CD4-positive, alpha-beta memory T cell (primary cell): ENCODE data around the gene TP53. TPM values are rescaled to one million over a fixed set of nuclear protein-coding genes. Genes with fewer than 3 reads are reported as not detected.
A peak's percentile ranks its signal among the peaks of the same experiment; 100 is the strongest.

Experiments used
- CTCF ChIA-PET: fragments of 350-600 bp; sonication (Branson Sonifier 250); formaldehyde crosslinking; loops from one replicate; lab custom pipeline; 2021; ENCODE audit warnings: inconsistent platforms; ENCODE audit not compliant: partially characterized antibody; lab: Charles Lee
- POLR2A ChIA-PET: fragments of 350-600 bp; sonication (Branson Sonifier 250); formaldehyde crosslinking; loops from one replicate; lab custom pipeline; 2021; ENCODE audit not compliant: partially characterized antibody; lab: Charles Lee
- DNase-seq, 5 donors: peaks; one replicate each; pipeline versions ENCODE4 v3.0.0 to v3.0.0-alpha.2; 2020 to 2022; ENCODE audit warnings: mixed read lengths in 1 of 5
- H3K27ac ChIP-seq: one replicate; pipeline ENCODE4 v1.7.0; 2013; ENCODE audit warnings: low read depth, low read length
- H3K27me3 ChIP-seq: 2 replicates; pipeline ENCODE4 v1.7.0; 2013; ENCODE audit warnings: mild to moderate bottlenecking, low read length, moderate library complexity; ENCODE audit not compliant: insufficient read depth
- H3K36me3 ChIP-seq: 2 replicates; pipeline ENCODE4 v1.7.0; 2013; ENCODE audit warnings: mild to moderate bottlenecking, low read length, moderate library complexity; ENCODE audit not compliant: insufficient read depth
- H3K4me1 ChIP-seq: 2 replicates; pipeline ENCODE4 v1.7.0; 2013; ENCODE audit warnings: mild to moderate bottlenecking, low read length, moderate library complexity; ENCODE audit not compliant: insufficient read depth
- H3K4me3 ChIP-seq, 2 donors: one replicate each; pipeline ENCODE4 v1.7.0; 2013; ENCODE audit warnings: low read length in 2 of 2, mild to moderate bottlenecking in 1 of 2
- H3K9me3 ChIP-seq, 2 donors: one replicate each; pipeline ENCODE4 v1.7.0; 2013; ENCODE audit warnings: low read length in 2 of 2, control low read depth in 1 of 2; ENCODE audit not compliant: control insufficient read depth in 1 of 2
- H3K27ac Mint-ChIP-seq, 7 donors: one replicate each; pipeline ENCODE4 v1.8.0; 2020 to 2021; ENCODE audit warnings: mixed read lengths in 7 of 7, mild to moderate bottlenecking in 6 of 7, inconsistent platforms in 3 of 7, moderate library complexity in 3 of 7
- H3K27me3 Mint-ChIP-seq, 2 donors: one replicate each; pipeline ENCODE4 v1.8.0; 2020 to 2021; ENCODE audit warnings: mixed read lengths in 2 of 2
- H3K36me3 Mint-ChIP-seq, 2 donors: one replicate each; pipeline ENCODE4 v1.8.0; 2020 to 2021; ENCODE audit warnings: mixed read lengths in 2 of 2, inconsistent platforms in 1 of 2, mild to moderate bottlenecking in 1 of 2
- H3K4me1 Mint-ChIP-seq, 4 donors: one replicate each; pipeline ENCODE4 v1.8.0; 2020 to 2021; ENCODE audit warnings: mixed read lengths in 4 of 4, mild to moderate bottlenecking in 1 of 4
- H3K4me3 Mint-ChIP-seq, 8 donors: one replicate each; pipeline ENCODE4 v1.8.0; 2020 to 2021; ENCODE audit warnings: mixed read lengths in 8 of 8, mild to moderate bottlenecking in 7 of 8, moderate library complexity in 6 of 8, inconsistent platforms in 3 of 8
- H3K9me3 Mint-ChIP-seq, 8 donors: one replicate each; pipeline ENCODE4 v1.8.0; 2020 to 2021; ENCODE audit warnings: mixed read lengths in 8 of 8, mild to moderate bottlenecking in 5 of 8, inconsistent platforms in 3 of 8, moderate library complexity in 1 of 8
- intact Hi-C: fragments of 100-400 bp; cut with micrococcal nuclease; formaldehyde crosslinking; loops from one replicate; pipeline ENCODE4 v1.15.1; 2023
- polyA plus RNA-seq, 2 donors: library from polyadenylated mRNA; unstranded; fragments of 300-500 nt; fragmentation: Illumina TruSeq; gene quantifications; one replicate each; pipeline ENCODE4 v1.2.3, GENCODE V29; 2021
- total RNA-seq, 2 experiments: library from RNA; stranded (reverse); gene quantifications; one replicate each; pipeline ENCODE4 v1.2.3, GENCODE V29; 2021

Gene TP53
- total and polyA plus RNA-seq, 4 experiments from 2014 or later, result 15.9 to 97.4 (median 62.2) TPM

DNA sequence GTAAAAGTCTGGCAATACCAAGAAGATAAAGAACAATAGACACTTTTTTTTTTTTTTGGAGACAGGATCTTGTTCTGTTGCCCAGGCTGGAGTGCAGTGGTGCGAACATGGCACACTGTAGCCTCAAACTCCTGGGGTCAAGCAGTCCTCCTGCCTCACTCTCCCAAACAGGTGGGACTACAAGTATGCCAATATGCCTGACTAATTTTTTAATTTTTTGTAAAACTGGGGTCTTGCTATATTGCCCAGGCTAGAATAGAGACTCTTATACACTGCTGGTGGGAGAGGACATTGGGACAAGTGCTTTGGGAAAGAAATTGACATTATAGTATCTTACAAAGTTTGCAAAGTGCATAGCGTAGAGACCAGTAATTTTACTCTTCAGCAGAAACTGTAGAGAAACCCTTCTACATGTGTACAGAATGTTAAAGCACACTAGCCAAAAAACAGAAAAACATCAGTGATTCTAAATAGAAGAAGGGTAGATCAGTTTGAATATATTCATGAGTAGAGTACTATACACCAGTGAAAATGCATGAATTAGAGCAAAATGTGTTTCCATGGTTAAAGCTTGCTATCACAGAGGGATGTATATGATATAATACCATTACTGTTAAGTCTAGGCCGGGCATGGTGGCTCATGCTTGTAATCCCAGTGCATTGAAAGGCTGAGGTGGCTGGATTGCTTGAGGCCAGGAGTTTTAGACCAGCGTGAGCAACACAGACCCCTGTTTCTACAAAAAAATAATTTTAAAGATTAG lies 10.7 kb upstream of the TP53 start:
- Mint-ChIP-seq H3K4me1 (peaks cover 0 to 2% (median 0%) of the 10 kb centered on the region in 4 donors), H3K4me3 (no peak overlapping the region), H3K36me3 (peaks cover 42 to 55% of the 10 kb centered on the region in 2 donors), H3K27me3 (peaks cover 0 to 6% of the 10 kb centered on the region in 2 donors), H3K27ac (no peak overlapping the region), H3K9me3 (no peaks in the 10 kb centered on the region)
- ChIA-PET CTCF (interaction anchor here (0.8 kb wide), 1 partner anchor 786 kb away, joined by 3 read pairs; no protein-coding TSS in a partner anchor), POLR2A (no interaction called here)
- no peak for DNase-seq
- intact Hi-C loops, result no loop called here
- Histone ChIP-seq H3K9me3 (no peaks in the 10 kb centered on the region), H3K27ac (no peak overlapping the region), H3K27me3 (no peaks in the 10 kb centered on the region), H3K4me3 (no peak overlapping the region), H3K36me3 (peaks cover 3% of the 10 kb centered on the region), H3K4me1 (no peaks in the 10 kb centered on the region)

- POLR2A ChIA-PET, result no interaction called here
- CTCF ChIA-PET, result no interaction called here
- H3K36me3 ChIP-seq, result no peaks in the 10 kb centered on the region
- H3K9me3 Mint-ChIP-seq, result no peaks in the 10 kb centered on the region
- no peaks in the 10 kb centered on the region for H3K9me3 ChIP-seq
- H3K4me1 ChIP-seq, result no peaks in the 10 kb centered on the region
- H3K4me3 Mint-ChIP-seq, result no peak overlapping the region
- H3K27ac Mint-ChIP-seq, result no peak overlapping the region
- intact Hi-C loops, result no loop called here
- H3K27me3 ChIP-seq, result no peaks in the 10 kb centered on the region
- H3K27me3 Mint-ChIP-seq, result no peaks in the 10 kb centered on the region
- H3K4me1 Mint-ChIP-seq, result peaks cover 0 to 2% (median 0%) of the 10 kb centered on the region in 4 donors
- no peak overlapping the region for H3K4me3 ChIP-seq
- H3K36me3 Mint-ChIP-seq, result peaks cover 30 to 42% of the 10 kb centered on the region in 2 donors
- no peak for DNase-seq
- no peak overlapping the region for H3K27ac ChIP-seq
These were observed 8.3 kb upstream of the TP53 start for GRCh38 chr17:7695586-7695985.

DNA sequence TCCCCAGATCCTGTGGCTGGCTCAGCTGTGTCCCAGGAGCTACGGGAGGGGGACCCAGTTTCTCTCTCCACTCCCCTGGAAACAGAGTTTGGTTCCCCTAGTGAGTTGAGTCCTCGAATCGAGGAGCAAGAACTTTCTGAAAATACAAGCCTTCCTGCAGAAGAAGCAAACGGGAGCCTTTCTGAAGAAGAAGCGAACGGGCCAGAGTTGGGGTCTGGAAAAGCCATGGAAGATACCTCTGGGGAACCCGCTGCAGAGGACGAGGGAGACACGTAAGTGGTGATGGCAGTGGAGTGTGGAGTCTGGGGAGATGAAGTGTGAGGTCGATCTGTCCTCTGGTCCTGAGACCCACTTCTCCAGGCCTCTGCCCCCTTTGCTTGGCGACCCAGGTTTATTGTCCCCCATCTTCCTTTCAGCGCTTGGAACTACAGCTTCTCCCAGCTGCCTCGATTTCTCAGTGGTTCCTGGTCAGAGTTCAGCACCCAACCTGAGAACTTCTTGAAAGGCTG lies 1.6 kb upstream of the TP53 start:
- Mint-ChIP-seq H3K27me3 (no peaks in the 10 kb centered on the region), H3K27ac (peak overlapping the region; percentile 41 to 100 (median 99)), H3K9me3 (peaks cover 0 to 10% (median 0%) of the 10 kb centered on the region in 8 donors), H3K36me3 (peaks cover 15 to 45% of the 10 kb centered on the region in 2 donors), H3K4me1 (peaks cover 17 to 50% (median 40%) of the 10 kb centered on the region in 4 donors), H3K4me3 (peak overlapping the region; percentile 93 to 98 (median 96))
- DNase-seq, result no peak
- CTCF ChIA-PET, result interaction anchor here (1.2 to 6.4 kb wide), 14 partner anchors 14 to 353 kb away, joined by 3 to 56 read pairs (median 11); partner anchors contain the start of genes ACAP1, FXR2, MPDU1 and SAT2
- H3K36me3 ChIP-seq, result no peaks in the 10 kb centered on the region
- H3K27me3 ChIP-seq, result no peaks in the 10 kb centered on the region
- H3K27ac ChIP-seq, result peak overlapping the region; percentile 78
- H3K4me3 ChIP-seq, result peak overlapping the region; percentile 63 to 100
- peaks cover 35% of the 10 kb centered on the region for H3K4me1 ChIP-seq
- no peaks in the 10 kb centered on the region for H3K9me3 ChIP-seq
- intact Hi-C loops, result loop anchor here (1.0 to 5.0 kb wide), 11 partner anchors 39 to 642 kb away; partner anchors contain the start of genes ATP1B2, KCTD11, SENP3 and TMEM102
- POLR2A ChIA-PET, result interaction anchor here (1.5 to 6.8 kb wide), 15 partner anchors 10 to 643 kb away, joined by 5 to 116 read pairs (median 42); partner anchors contain the start of genes ATP1B2, FXR2, MPDU1 and POLR2A

- peak within 1 kb of the TSS; percentile 93 to 98 (median 96) for H3K4me3 Mint-ChIP-seq
- Histone ChIP-seq H3K27me3 (no peaks in the 10 kb centered on the region), H3K27ac (peak within 1 kb of the TSS; percentile 99), H3K4me1 (peaks cover 40% of the 10 kb centered on the region), H3K9me3 (no peaks in the 10 kb centered on the region), H3K4me3 (peak within 1 kb of the TSS; percentile 100), H3K36me3 (no peaks in the 10 kb centered on the region)
- DNase-seq, result peak; percentile 95 to 97 (median 96)
- peak within 1 kb of the TSS; percentile 98 to 100 (median 99) for H3K27ac Mint-ChIP-seq
- no peaks in the 10 kb centered on the region for H3K27me3 Mint-ChIP-seq
- H3K36me3 Mint-ChIP-seq, result peaks cover 11 to 44% of the 10 kb centered on the region in 2 donors
- ChIA-PET CTCF (interaction anchor here (0.6 to 6.4 kb wide), 44 partner anchors 9 to 642 kb away, joined by 3 to 56 read pairs (median 5); partner anchors contain the start of genes ACAP1, ALOXE3, ATP1B2 and FXR2), POLR2A (interaction anchor here (0.5 to 6.8 kb wide), 50 partner anchors 9 to 676 kb away, joined by 3 to 116 read pairs (median 11); partner anchors contain the start of genes ACAP1, ATP1B2, CD68 and CNTROB)
- peaks cover 0 to 10% (median 0%) of the 10 kb centered on the region in 8 donors for H3K9me3 Mint-ChIP-seq
- intact Hi-C loops, result loop anchor here (1.0 to 5.0 kb wide), 13 partner anchors 38 to 641 kb away; partner anchors contain the start of genes ATP1B2, KCTD11, POLR2A and SENP3
- H3K4me1 Mint-ChIP-seq, result peaks cover 18 to 53% (median 40%) of the 10 kb centered on the region in 4 donors
These were observed 868 bp upstream of the TP53 start, which contains the start of gene WRAP53 for GRCh38 chr17:7687908-7688807. TSS of gene WRAP53 (plus strand) at chr17:7688477. CDS start at chr17:7688649, 172 bp downstream.

- peaks cover 8 to 40% of the 10 kb centered on the region in 2 donors for H3K36me3 Mint-ChIP-seq
- peak; percentile 86 to 94 (median 92) for DNase-seq
- Histone ChIP-seq H3K27ac (peak overlapping the region; percentile 99), H3K4me1 (peaks cover 40% of the 10 kb centered on the region), H3K4me3 (peak overlapping the region; percentile 100), H3K36me3 (no peaks in the 10 kb centered on the region), H3K9me3 (no peaks in the 10 kb centered on the region), H3K27me3 (no peaks in the 10 kb centered on the region)
- peaks cover 19 to 59% (median 41%) of the 10 kb centered on the region in 4 donors for H3K4me1 Mint-ChIP-seq
- no peaks in the 10 kb centered on the region for H3K27me3 Mint-ChIP-seq
- H3K4me3 Mint-ChIP-seq, result peak overlapping the region; percentile 93 to 98 (median 96)
- ChIA-PET CTCF (interaction anchor here (0.6 to 6.4 kb wide), 40 partner anchors 7 to 641 kb away, joined by 3 to 56 read pairs (median 4); partner anchors contain the start of genes ATP1B2, FXR2, MPDU1 and NEURL4), POLR2A (interaction anchor here (0.6 to 6.8 kb wide), 69 partner anchors 10 to 1267 kb away, joined by 3 to 116 read pairs (median 6); partner anchors contain the start of genes ACAP1, ATP1B2, CD68 and CNTROB)
- peaks cover 0 to 10% (median 0%) of the 10 kb centered on the region in 8 donors for H3K9me3 Mint-ChIP-seq
- H3K27ac Mint-ChIP-seq, result peak overlapping the region; percentile 98 to 100 (median 99)
- intact Hi-C loops, result loop anchor here (1.0 to 5.0 kb wide), 12 partner anchors 59 to 639 kb away; partner anchors contain the start of genes KCTD11, MPDU1, NAA38 and POLR2A
These were observed 843 bp downstream of the TP53 start for GRCh38 chr17:7686222-7687071.
